ENCODE measurements around the gene POTEM.
"Not testable (repeated sequence)": the region's sequence is repeated elsewhere in the genome, so short reads cannot be mapped to it uniquely, and the experiment has no call there.

Gene POTEM

DNA sequence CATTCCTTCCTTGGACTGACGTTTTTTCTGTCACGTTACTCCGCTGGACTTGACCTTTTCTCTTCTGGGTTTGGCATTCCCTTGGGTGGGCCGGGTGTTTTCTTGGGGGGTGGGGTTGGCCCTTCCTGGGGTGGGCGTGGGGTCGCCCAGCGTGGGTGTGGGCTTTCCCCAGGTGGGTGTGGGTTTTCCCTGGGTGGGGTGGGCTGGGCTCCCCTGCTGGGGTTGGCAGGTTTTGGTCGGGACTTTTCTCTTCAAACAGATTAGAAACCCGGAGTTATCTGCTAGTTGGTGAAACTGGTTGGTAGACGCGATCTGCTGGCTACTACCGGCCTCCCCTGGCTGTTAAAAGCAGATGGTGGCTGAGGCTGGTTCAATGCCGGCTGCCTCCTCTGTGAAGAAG is at the start of gene POTEM:
Gene POTEM, plus strand, starts transcription at position 301 of the 400 bp plus-strand sequence. Its CDS starts 52 bp downstream, at position 353.
- H3K4me3 ChIP-seq (ENCODE audit: low read depth, low read length); in situ Hi-C loops (cut with HindIII; ENCODE audit: low sequenced_read_pairs); DNase-seq (ENCODE audit: low read depth, low spot score): not testable (repeated sequence)

DNA sequence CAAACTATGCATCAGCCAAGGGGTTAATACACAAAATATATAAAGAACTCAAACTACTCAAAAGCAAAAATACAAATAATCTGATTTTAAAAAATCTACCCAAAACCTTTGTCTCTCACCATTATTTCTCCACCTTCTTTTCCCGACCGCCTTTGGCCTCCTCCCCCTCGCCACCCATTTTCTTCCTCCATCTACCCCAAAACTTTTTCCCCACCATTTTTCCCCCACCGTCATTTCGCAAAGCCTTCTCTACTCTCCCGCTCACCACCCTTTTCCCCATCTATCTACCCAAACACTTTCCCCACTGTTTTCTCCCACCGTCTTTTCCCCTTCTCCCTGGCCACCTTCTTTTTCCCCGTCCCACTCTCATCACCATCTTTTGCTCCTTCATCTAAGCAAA is 48.9 kb upstream of the POTEM start:
- H3K4me3 ChIP-seq (ENCODE audit: low read depth, low read length); DNase-seq (ENCODE audit: low read depth, low spot score); in situ Hi-C loops (cut with HindIII; ENCODE audit: low sequenced_read_pairs): not testable (repeated sequence)

DNA sequence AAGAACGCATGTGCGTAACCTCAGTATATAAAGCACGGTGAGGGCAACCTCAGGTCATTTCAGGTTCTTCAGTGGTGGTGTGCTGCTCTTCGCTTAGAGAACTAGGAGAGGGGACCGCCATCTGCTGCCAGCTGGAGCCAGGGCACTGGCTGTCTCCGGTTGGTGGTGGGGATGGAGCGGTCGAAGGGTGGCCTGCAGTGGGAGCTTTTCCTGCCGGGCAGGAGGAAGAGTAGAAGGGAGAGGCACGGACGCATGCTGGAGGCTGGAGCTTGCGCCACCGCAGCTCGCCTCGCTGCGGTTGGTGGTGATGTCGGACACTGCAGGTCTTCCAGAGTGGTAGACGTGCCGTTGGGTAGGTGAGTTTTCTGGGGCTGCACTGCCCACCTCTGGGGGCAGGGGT is 47.2 kb upstream of the POTEM start:
- DNase-seq (ENCODE audit: low read depth, low spot score); H3K4me3 ChIP-seq (ENCODE audit: low read depth, low read length); in situ Hi-C loops (cut with HindIII; ENCODE audit: low sequenced_read_pairs): not testable (repeated sequence)

DNA sequence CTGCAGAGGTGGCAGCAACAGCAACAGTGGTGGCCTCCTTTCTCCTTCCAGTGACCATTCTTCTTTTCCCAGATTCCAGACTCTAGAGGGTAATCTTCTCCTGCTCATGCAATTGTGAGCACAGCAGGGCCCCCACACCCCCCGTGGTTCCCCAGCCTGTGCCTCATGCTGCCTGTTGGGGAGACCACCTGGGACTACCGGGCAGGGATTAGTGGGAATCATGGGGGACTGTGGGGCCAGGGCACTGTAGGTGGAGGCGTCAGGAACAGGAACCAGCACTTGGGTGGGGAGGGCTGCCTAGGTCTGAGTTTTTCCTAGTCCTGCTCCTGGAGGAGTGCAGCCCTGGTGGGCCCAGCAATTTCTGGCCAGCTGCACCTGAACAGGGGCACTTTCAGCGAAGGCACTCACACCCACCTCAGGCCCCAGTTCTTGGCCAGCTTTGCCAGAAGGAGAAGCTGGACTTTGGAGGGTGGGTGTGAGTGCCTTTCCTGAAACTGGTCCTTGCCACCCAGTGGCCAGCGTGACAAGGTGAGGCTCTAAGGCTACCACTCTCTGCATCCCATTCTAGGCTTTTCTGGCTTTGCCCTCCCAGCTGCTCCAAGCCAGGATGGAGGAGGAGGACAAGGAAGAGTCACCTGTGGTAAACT is 46.1 kb upstream of the POTEM start:
- DNase-seq (ENCODE audit: low read depth, low spot score); in situ Hi-C loops (cut with HindIII; ENCODE audit: low sequenced_read_pairs); H3K4me3 ChIP-seq (ENCODE audit: low read depth, low read length): not testable (repeated sequence)

DNA sequence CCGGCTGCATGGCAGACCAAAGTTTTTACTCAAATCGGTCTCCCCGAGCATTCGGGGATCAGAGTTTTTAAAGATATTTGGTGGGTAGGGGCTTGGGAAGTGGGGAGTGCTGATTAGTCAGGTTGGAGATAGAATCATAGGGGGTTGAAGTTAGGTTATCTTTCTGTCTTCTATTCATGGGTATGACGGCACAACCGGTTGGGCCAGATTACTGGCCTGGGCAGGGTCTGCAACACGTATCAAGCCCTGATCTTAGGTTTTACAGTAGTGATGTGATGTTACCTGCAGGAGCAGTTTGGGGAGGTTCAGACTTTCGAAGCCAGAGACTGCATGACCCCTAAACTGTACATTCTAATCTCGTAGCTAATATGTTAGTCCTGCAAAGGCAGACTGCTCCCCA is 30.4 kb upstream of the POTEM start:
- DNase-seq (ENCODE audit: low read depth, low spot score); H3K4me3 ChIP-seq (ENCODE audit: low read depth, low read length); in situ Hi-C loops (cut with HindIII; ENCODE audit: low sequenced_read_pairs): not testable (repeated sequence)

DNA sequence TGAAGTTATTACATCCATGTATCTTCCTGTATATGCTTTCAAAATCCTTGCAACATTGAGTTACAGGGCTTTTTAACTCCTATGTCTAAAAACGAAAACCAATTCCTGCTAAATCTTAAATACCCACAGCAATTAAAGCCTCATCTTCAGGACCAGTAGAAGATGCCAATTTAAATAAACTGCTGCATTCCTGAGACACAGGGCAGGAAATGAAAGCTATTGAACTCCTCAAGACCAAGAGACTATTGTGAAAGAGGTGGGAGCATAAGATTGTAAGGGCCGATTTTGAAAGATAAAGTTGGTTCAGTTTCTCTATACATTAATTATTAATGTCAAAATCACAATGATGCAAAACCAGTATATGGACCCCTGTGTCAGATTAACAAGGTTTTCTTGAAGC is 28.5 kb upstream of the POTEM start:
- H3K4me3 ChIP-seq (ENCODE audit: low read depth, low read length); DNase-seq (ENCODE audit: low read depth, low spot score); in situ Hi-C loops (cut with HindIII; ENCODE audit: low sequenced_read_pairs): not testable (repeated sequence)

DNA sequence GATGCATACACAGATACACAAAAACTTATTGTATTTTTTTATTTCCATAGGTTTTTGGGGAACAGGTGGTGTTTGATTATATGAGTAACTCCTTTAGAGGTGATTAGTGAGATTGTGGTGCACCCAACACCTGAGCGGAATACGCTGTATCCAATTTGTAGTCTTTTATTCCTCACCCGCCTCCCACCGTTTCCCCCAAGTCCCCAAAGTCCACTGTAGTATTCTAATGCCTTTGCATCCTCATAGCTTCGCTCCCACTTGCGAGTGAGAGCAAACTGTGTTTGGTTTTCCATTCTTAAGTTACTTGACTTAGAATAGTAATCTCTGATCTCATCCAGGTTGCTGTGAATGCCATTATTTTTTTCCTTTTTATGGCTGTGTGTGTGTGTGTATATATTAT is 17.3 kb upstream of the POTEM start:
- DNase-seq (ENCODE audit: low read depth, low spot score); in situ Hi-C loops (cut with HindIII; ENCODE audit: low sequenced_read_pairs): not testable (repeated sequence)

DNA sequence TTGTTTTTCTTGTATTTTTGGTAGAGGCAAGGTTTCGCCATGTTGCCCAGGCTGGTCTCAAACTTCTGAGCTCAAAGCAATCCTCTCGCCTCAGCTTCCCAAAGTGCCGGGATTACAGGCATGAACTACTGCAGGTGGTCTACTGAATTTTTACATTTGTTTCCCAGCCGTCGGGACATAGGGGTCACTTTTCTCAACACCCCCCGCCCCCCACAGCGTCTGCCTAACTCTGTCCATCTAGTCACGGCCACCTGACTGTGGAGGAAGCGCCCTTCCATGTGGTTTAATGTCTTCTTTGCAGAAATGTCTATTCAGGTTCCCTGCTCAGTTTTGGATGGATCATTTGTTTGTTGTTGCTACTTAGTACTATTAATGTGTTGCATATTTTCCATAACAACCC is 14.1 kb upstream of the POTEM start:
- in situ Hi-C loops (cut with HindIII; ENCODE audit: low sequenced_read_pairs); H3K4me3 ChIP-seq (ENCODE audit: low read depth, low read length); DNase-seq (ENCODE audit: low read depth, low spot score): not testable (repeated sequence)

More for the DNA sequence above, 17.3 kb upstream of the POTEM start:
- H3K4me3 ChIP-seq (ENCODE audit: low read depth, low read length), result not testable (repeated sequence)

DNA sequence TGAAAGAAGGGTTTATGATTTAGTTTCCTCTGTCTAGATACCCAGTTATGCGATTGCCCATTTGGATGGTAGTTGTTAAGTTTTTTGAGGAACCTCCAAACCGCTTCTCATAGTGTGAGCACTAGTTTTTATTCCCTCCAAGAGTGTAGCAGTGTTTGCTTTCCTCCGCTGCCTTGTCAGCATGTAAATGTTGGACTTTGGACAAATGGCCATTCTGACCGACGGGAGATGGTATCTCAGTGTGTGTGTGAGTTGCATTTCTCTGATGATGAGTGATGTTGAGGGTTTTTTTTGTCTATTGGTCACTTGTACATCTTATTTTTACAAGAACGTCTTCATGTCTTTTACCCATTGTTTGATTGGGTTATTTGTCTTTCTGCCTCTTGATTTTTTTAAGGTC is 11.4 kb upstream of the POTEM start:
- in situ Hi-C loops (cut with HindIII; ENCODE audit: low sequenced_read_pairs); DNase-seq (ENCODE audit: low read depth, low spot score); H3K4me3 ChIP-seq (ENCODE audit: low read depth, low read length): not testable (repeated sequence)

DNA sequence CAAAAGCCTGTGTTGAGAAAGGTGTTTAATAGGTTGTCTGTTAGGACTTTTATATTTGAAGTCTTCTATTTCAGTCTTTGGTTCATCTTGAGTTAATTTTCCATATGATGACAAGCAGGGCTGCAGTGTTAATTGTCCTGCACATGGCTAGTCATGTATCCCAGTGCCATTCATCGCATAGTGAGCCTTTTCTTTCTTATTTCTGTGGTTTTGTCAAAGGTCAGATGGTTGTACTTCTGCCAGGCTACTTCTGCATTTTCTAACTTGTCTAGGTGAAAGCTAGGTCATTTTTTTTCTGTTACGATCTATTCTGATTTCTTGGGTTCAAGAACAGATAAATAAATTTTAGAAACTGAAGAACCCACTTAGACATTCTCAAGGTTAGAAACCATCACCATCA is 5.7 kb upstream of the POTEM start:
- H3K4me3 ChIP-seq (ENCODE audit: low read depth, low read length); in situ Hi-C loops (cut with HindIII; ENCODE audit: low sequenced_read_pairs); DNase-seq (ENCODE audit: low read depth, low spot score): not testable (repeated sequence)

DNA sequence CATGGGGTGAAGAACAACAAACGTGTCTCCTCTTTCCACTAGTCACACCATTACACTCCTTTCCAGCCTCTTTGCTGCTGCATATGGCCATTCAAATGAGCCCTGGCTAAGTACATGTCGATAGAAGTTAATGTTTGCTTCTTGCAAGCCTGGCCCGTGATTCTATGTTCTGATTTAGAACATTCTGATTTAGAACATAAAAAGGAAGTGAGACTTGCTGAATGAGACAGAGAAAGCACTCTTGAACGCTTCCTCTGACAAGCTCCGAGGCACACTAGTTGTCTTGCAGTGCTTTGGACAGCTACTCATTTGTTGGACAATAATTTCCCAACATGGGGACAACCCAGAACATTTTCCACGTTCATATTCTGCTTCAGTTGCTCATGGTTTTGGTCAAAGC is 5.1 kb upstream of the POTEM start:
- DNase-seq (ENCODE audit: low read depth, low spot score); in situ Hi-C loops (cut with HindIII; ENCODE audit: low sequenced_read_pairs); H3K4me3 ChIP-seq (ENCODE audit: low read depth, low read length): not testable (repeated sequence)

DNA sequence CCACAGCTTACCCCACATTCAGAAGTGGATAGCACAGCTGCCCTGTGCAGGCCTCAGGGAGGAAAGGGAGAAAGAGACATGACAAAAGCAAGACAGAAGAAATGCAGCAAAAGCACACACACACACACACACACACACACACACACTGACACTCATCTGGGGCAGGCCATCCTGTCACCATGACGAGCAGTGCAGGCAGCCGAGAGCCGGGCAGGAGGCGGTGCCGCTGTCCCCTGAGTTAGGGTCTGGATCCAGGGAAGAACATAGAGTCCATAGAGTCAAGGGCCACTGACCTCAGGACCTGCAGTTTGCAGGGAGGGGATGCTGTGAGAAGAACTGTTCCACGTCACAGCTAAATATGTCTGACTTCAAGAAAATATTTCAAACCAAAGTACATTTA is 4.0 kb upstream of the POTEM start:
- in situ Hi-C loops (cut with HindIII; ENCODE audit: low sequenced_read_pairs); H3K4me3 ChIP-seq (ENCODE audit: low read depth, low read length); DNase-seq (ENCODE audit: low read depth, low spot score): not testable (repeated sequence)

DNA sequence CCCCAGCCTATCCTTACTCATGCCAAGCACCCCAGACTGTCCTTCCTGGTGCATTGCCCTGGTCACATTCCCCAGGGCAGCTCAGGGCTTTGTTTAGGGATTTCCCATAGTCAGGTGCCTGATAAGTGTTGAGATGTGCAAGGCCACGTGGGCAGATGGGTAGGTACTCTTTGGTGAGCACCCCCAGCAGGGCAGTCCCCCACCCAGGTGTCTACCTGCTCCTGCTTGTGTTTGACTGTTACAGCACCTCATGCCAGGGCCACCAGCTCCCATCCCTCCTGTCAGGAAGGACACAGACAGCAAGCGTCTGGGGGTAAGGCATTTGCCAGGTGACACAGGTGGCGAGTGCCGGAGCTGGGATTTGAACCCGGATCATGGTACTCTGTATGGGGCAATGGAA is 2.4 kb upstream of the POTEM start:
- in situ Hi-C loops (cut with HindIII; ENCODE audit: low sequenced_read_pairs); H3K4me3 ChIP-seq (ENCODE audit: low read depth, low read length); DNase-seq (ENCODE audit: low read depth, low spot score): not testable (repeated sequence)

DNA sequence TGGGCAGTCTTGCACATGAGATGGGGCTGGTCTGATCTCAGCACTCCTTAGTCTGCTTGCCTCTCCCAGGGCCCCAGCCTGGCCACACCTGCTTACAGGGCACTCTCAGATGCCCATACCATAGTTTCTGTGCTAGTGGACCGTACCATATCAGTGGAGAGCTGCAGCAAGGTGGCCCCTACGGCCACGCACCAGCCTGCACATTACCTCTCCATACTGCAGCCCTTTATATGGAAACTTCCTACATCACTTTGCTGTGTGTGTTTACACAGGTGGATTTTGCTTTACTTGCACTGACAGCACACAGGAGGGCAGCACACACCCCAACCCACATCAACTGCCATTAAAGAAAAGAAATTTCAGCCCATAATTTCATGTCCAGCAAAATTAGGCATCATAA is 35.3 kb downstream of the POTEM start:
- H3K4me3 ChIP-seq (ENCODE audit: low read depth, low read length); DNase-seq (ENCODE audit: low read depth, low spot score); in situ Hi-C loops (cut with HindIII; ENCODE audit: low sequenced_read_pairs): not testable (repeated sequence)

DNA sequence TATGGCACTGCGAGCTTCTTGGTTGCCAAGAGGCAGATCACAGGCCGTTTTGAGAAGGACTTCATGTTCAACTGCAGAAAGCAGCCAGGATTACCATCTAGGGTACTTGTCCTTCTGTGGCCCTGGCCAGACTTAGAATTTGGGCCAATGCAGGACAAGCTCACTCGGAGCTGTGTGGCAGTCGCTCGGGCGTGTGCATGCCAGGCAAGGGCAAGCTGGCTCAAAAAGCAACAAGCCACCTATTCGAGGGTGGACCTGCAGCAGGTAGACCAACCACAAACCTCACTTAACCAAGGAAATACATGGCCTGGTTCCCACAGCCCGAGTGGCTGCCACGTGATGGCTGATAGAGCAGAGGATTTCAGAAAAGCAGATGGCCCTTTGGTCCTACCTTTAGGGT is 39.3 kb downstream of the POTEM start:
- in situ Hi-C loops (cut with HindIII; ENCODE audit: low sequenced_read_pairs); DNase-seq (ENCODE audit: low read depth, low spot score); H3K4me3 ChIP-seq (ENCODE audit: low read depth, low read length): not testable (repeated sequence)

DNA sequence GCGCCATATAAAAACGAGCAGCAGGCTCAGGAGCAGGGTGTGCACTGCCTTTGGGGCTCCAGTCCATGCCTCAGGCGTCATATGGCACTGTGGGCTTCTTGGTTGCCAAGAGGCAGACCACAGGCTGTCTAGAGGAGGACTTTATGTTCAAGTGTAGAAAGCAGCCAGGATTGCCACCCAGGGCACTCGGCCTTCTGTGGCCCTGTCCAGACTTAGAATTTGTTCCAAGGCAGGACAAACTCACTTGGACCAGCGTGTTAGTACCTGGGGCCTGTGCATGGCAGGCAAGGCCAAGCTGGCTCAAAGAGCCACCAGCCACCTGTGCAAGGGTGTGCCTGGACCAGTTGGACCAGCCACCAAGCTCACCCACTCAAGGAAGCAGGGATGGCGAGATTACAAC is 40.4 kb downstream of the POTEM start:
- in situ Hi-C loops (cut with HindIII; ENCODE audit: low sequenced_read_pairs); DNase-seq (ENCODE audit: low read depth, low spot score); H3K4me3 ChIP-seq (ENCODE audit: low read depth, low read length): not testable (repeated sequence)

DNA sequence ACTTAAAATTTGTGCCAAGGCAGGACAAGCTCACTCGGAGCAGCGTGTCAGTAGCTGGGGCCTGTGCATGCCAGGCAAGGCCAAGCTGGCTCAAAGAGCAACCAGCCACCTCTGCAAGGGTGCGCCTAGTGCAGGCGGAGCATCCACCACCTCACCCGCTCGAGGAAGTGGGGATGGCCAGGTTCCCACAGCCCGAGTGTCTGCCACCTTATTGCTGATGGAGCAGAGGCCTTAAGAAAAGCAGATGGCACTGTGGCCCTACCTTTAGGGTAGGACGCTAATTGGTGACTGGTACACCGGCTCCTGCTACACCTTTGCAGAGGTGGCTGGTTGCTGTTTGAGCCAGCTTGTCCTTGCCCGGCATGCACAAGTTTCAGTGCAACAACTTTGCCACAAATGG is 43.8 kb downstream of the POTEM start:
- DNase-seq (ENCODE audit: low read depth, low spot score); H3K4me3 ChIP-seq (ENCODE audit: low read depth, low read length); in situ Hi-C loops (cut with HindIII; ENCODE audit: low sequenced_read_pairs): not testable (repeated sequence)

DNA sequence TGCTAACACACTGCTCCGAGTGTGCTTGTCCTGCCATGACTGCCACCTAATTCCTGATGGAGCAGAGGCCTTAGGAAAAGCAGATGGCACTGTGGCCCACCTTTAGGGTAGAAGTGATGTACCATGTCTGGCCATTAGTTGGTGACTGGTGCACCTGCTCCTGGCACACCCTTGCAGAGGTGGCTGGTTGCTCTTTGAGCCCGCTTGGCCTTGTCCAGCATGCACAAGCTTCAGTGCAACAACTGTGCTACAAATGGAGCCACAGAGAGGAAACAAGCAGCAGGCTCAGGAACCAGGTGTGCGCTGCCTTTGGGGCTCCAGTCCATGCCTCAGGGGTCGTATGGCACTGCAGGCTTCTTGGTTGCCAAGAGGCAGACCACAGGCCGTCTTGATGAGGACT is 44.5 kb downstream of the POTEM start:
- in situ Hi-C loops (cut with HindIII; ENCODE audit: low sequenced_read_pairs), result not testable (repeated sequence)

DNA sequence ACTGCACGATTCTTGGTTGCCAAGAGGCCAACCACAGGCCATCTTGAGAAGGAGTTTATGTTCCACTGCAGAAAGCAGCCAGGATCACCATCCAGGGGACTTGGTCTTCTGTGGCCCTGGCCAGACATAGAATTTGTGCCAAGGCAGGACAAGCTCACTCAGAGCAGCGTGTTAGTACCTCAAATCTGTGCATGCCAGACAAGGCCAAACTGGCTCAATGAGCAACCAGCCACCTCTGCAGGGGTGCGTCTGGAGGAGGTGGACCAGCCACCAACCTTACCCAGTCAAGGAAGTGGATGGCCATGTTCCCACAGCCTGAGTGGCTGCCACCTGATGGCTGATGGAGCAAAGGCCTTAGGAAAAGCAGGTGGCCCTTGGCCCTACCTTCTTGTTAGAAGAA is 48.0 kb downstream of the POTEM start:
- DNase-seq (ENCODE audit: low read depth, low spot score); H3K4me3 ChIP-seq (ENCODE audit: low read depth, low read length); in situ Hi-C loops (cut with HindIII; ENCODE audit: low sequenced_read_pairs): not testable (repeated sequence)

More for the DNA sequence above, 44.5 kb downstream of the POTEM start:
- H3K4me3 ChIP-seq (ENCODE audit: low read depth, low read length); DNase-seq (ENCODE audit: low read depth, low spot score): not testable (repeated sequence)
